ENCODE data around the gene CPNE6. TPM values are rescaled to one million over a fixed set of nuclear protein-coding genes. Genes with fewer than 3 reads are reported as not detected.

The CPNE6 gene
- total and polyA plus RNA-seq, 2 of the 13 experiments (the other 11 are each of a cell fraction or from before 2014, with no cell fraction given), result not detected

GRCh38 chr14:24098229-24098926 lies 27.0 kb downstream of the CPNE6 start (continued):
- TF ChIP-seq, protein P1, sequence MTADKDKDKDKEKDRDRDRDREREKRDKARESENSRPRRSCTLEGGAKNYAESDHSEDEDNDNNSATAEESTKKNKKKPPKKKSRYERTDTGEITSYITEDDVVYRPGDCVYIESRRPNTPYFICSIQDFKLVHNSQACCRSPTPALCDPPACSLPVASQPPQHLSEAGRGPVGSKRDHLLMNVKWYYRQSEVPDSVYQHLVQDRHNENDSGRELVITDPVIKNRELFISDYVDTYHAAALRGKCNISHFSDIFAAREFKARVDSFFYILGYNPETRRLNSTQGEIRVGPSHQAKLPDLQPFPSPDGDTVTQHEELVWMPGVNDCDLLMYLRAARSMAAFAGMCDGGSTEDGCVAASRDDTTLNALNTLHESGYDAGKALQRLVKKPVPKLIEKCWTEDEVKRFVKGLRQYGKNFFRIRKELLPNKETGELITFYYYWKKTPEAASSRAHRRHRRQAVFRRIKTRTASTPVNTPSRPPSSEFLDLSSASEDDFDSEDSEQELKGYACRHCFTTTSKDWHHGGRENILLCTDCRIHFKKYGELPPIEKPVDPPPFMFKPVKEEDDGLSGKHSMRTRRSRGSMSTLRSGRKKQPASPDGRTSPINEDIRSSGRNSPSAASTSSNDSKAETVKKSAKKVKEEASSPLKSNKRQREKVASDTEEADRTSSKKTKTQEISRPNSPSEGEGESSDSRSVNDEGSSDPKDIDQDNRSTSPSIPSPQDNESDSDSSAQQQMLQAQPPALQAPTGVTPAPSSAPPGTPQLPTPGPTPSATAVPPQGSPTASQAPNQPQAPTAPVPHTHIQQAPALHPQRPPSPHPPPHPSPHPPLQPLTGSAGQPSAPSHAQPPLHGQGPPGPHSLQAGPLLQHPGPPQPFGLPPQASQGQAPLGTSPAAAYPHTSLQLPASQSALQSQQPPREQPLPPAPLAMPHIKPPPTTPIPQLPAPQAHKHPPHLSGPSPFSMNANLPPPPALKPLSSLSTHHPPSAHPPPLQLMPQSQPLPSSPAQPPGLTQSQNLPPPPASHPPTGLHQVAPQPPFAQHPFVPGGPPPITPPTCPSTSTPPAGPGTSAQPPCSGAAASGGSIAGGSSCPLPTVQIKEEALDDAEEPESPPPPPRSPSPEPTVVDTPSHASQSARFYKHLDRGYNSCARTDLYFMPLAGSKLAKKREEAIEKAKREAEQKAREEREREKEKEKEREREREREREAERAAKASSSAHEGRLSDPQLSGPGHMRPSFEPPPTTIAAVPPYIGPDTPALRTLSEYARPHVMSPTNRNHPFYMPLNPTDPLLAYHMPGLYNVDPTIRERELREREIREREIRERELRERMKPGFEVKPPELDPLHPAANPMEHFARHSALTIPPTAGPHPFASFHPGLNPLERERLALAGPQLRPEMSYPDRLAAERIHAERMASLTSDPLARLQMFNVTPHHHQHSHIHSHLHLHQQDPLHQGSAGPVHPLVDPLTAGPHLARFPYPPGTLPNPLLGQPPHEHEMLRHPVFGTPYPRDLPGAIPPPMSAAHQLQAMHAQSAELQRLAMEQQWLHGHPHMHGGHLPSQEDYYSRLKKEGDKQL (CRISPR knock-in tag; IDR thresholded peaks at IDR 0.05; ENCODE audit: low read depth), result no peak
- TF ChIP-seq YEATS4 (CRISPR knock-in tag; IDR thresholded peaks at IDR 0.05; ENCODE audit: borderline replicate concordance) (peak; percentile 59; the same call in 1 of the 2 replicates), RFXAP (CRISPR knock-in tag; IDR thresholded peaks at IDR 0.05; ENCODE audit: borderline replicate concordance) (0 out of 2 replicates have a peak, but pooled peaks have one; percentile 45), KDM3A (CRISPR knock-in tag; IDR thresholded peaks at IDR 0.05; ENCODE audit: low read depth) (0 out of 2 replicates have a peak, but pooled peaks have one; percentile 8), SATB2 (CRISPR knock-in tag; IDR thresholded peaks at IDR 0.05) (0 out of 2 replicates have a peak, but pooled peaks have one; percentile 64), ZNF598 (CRISPR knock-in tag; IDR thresholded peaks at IDR 0.05; ENCODE audit: borderline replicate concordance) (no peak), ZNF619 (CRISPR knock-in tag; IDR thresholded peaks at IDR 0.05) (0 out of 2 replicates have a peak, but pooled peaks have one; percentile 19), CERS6 (CRISPR knock-in tag; IDR thresholded peaks at IDR 0.05) (peak; percentile 73; the same call in 1 of the 2 replicates), HOXA3 (CRISPR knock-in tag; IDR thresholded peaks at IDR 0.05) (no peak), E2F2 (CRISPR knock-in tag; IDR thresholded peaks at IDR 0.05; ENCODE audit: borderline replicate concordance) (peak; percentile 82; the same call in 1 of the 2 replicates), ZNF773 (CRISPR knock-in tag; IDR thresholded peaks at IDR 0.05; ENCODE audit: borderline replicate concordance) (0 out of 2 replicates have a peak, but pooled peaks have one; percentile 32), CEBPB (IDR thresholded peaks at IDR 0.05; ENCODE audit: borderline replicate concordance, low read depth, low read length) (no peak), PAF1 (CRISPR knock-in tag; IDR thresholded peaks at IDR 0.05) (peak; percentile 85; the same call in 1 of the 2 replicates), ZNF256 (CRISPR knock-in tag; conservative IDR thresholded peaks at IDR 0.05) (peak; percentile 72; the same call in 1 of the 2 replicates)
- TF ChIP-seq, protein P2, sequence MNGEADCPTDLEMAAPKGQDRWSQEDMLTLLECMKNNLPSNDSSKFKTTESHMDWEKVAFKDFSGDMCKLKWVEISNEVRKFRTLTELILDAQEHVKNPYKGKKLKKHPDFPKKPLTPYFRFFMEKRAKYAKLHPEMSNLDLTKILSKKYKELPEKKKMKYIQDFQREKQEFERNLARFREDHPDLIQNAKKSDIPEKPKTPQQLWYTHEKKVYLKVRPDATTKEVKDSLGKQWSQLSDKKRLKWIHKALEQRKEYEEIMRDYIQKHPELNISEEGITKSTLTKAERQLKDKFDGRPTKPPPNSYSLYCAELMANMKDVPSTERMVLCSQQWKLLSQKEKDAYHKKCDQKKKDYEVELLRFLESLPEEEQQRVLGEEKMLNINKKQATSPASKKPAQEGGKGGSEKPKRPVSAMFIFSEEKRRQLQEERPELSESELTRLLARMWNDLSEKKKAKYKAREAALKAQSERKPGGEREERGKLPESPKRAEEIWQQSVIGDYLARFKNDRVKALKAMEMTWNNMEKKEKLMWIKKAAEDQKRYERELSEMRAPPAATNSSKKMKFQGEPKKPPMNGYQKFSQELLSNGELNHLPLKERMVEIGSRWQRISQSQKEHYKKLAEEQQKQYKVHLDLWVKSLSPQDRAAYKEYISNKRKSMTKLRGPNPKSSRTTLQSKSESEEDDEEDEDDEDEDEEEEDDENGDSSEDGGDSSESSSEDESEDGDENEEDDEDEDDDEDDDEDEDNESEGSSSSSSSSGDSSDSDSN (CRISPR knock-in tag; IDR thresholded peaks at IDR 0.05), result peak; percentile 39; the same call in 1 of the 2 replicates

Measured in HepG2 (cell line).